G401 (cell line): Measurements from ENCODE around the gene ZNF687. TPM values are rescaled to one million over a fixed set of nuclear protein-coding genes. Genes with fewer than 3 reads are reported as not detected.
A peak's percentile ranks its signal among the peaks of the same experiment; 100 is the strongest.
"Not testable (repeated sequence)": the region's sequence is repeated elsewhere in the genome, so short reads cannot be mapped to it uniquely, and the experiment has no call there.

Experiments
- DNase-seq: peaks from one replicate; pipeline ENCODE4 v3.0.0-alpha.2; 2015; ENCODE audit warnings: low spot score
- in situ Hi-C: cut with HindIII; loops from 2 replicates; pipeline ENCODE4 v1.10.0; 2016; ENCODE audit warnings: low sequenced_read_pairs, mixed read lengths
- total RNA-seq: library from RNA; depleted of rRNA; stranded (reverse); fragments of >200 nt; shearing (Covaris generic); gene quantifications from 2 replicates; pipeline ENCODE4 v1.2.3, GENCODE V29; 2014

The ZNF687 gene
- total RNA-seq, 1 experiment from 2014 or later, result 20.3 TPM

- DNase-seq, result no peak
These were observed 8.1 kb upstream of the ZNF687 start for GRCh38 chr1:151273924-151274466.

GRCh38 chr1:151275341-151275740 is 6.8 kb upstream of the ZNF687 start:
- in situ Hi-C loops, DNase-seq: not testable (repeated sequence)

More at GRCh38 chr1:151273924-151274466, 8.1 kb upstream of the ZNF687 start:
- in situ Hi-C loops, result no loop called here

GRCh38 chr1:151277249-151277648 is 4.8 kb upstream of the ZNF687 start:
- in situ Hi-C loops, result no loop called here

GRCh38 chr1:151281225-151281968 is 702 bp upstream of the ZNF687 start:
- in situ Hi-C loops, result no loop called here
- peak; percentile 98 for DNase-seq

More at GRCh38 chr1:151277249-151277648, 4.8 kb upstream of the ZNF687 start:
- DNase-seq, result no peak

GRCh38 chr1:151282883-151283725 is 1.0 kb downstream of the ZNF687 start:
- peak; percentile 31 for DNase-seq
- in situ Hi-C loops, result no loop called here

GRCh38 chr1:151284013-151284577 is 2.0 kb downstream of the ZNF687 start:
- no peak for DNase-seq

GRCh38 chr1:151286619-151287340 is 4.7 kb downstream of the ZNF687 start:
- no peak for DNase-seq
- in situ Hi-C loops, result no loop called here

More at GRCh38 chr1:151284013-151284577, 2.0 kb downstream of the ZNF687 start:
- in situ Hi-C loops, result no loop called here

GRCh38 chr1:151287341-151287699 is 5.2 kb downstream of the ZNF687 start:
- no peak for DNase-seq
- in situ Hi-C loops, result no loop called here

- in situ Hi-C loops, result no loop called here
- no peak for DNase-seq
These were observed 5.8 kb downstream of the ZNF687 start for GRCh38 chr1:151287767-151288500.

GRCh38 chr1:151288502-151288901 is 6.4 kb downstream of the ZNF687 start:
- DNase-seq, result no peak
- in situ Hi-C loops, result no loop called here

GRCh38 chr1:151289080-151289935 is 7.2 kb downstream of the ZNF687 start:
- in situ Hi-C loops, result no loop called here

GRCh38 chr1:151289991-151290708 is 8.1 kb downstream of the ZNF687 start:
- no peak for DNase-seq
- in situ Hi-C loops, result no loop called here

More at GRCh38 chr1:151289080-151289935, 7.2 kb downstream of the ZNF687 start:
- DNase-seq, result no peak

- in situ Hi-C loops, result no loop called here
- no peak for DNase-seq
These were observed 8.7 kb downstream of the ZNF687 start for GRCh38 chr1:151290709-151291303.

- in situ Hi-C loops, result no loop called here
- no peak for DNase-seq
These were observed 10.3 kb downstream of the ZNF687 start for GRCh38 chr1:151292207-151293030.

GRCh38 chr1:151293093-151293492 is 11.0 kb downstream of the ZNF687 start:
- in situ Hi-C loops, result no loop called here
- DNase-seq, result no peak
